ENCODE results near the gene PDLIM4. TPM values are rescaled to one million over a fixed set of nuclear protein-coding genes. Genes with fewer than 3 reads are reported as not detected.

PDLIM4 gene
- total RNA-seq, 4 donors from 2014 or later = 4.6 to 27.2 (median 18.5) TPM

DNA sequence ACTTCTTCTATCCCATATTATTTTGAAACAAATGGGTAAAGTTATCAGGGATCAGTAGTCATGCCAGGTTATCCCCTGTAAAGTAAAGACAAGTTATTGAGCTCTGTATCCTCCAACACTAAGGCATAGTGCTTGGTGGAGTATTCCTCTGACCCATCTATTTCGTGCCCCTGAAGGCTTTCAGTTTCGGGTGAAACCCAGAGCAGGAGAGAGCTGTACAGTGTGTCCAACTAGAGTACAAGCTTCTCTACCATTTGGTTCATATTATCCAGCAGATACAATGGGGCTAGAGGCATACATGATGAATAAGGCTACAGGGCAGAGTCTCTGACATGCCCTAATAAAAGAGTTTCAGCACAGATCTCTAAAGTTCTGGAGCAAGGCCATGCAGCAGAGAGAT is 33.5 kb downstream of the PDLIM4 start:
- no peaks in the 10 kb centered on the region for H3K27me3 ChIP-seq
- no peak for DNase-seq
- TF ChIP-seq, protein P1, sequence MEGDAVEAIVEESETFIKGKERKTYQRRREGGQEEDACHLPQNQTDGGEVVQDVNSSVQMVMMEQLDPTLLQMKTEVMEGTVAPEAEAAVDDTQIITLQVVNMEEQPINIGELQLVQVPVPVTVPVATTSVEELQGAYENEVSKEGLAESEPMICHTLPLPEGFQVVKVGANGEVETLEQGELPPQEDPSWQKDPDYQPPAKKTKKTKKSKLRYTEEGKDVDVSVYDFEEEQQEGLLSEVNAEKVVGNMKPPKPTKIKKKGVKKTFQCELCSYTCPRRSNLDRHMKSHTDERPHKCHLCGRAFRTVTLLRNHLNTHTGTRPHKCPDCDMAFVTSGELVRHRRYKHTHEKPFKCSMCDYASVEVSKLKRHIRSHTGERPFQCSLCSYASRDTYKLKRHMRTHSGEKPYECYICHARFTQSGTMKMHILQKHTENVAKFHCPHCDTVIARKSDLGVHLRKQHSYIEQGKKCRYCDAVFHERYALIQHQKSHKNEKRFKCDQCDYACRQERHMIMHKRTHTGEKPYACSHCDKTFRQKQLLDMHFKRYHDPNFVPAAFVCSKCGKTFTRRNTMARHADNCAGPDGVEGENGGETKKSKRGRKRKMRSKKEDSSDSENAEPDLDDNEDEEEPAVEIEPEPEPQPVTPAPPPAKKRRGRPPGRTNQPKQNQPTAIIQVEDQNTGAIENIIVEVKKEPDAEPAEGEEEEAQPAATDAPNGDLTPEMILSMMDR (IDR thresholded peaks at IDR 0.05) = no peak
- TF ChIP-seq POLR2A (IDR thresholded peaks at IDR 0.05) = no peak

DNA sequence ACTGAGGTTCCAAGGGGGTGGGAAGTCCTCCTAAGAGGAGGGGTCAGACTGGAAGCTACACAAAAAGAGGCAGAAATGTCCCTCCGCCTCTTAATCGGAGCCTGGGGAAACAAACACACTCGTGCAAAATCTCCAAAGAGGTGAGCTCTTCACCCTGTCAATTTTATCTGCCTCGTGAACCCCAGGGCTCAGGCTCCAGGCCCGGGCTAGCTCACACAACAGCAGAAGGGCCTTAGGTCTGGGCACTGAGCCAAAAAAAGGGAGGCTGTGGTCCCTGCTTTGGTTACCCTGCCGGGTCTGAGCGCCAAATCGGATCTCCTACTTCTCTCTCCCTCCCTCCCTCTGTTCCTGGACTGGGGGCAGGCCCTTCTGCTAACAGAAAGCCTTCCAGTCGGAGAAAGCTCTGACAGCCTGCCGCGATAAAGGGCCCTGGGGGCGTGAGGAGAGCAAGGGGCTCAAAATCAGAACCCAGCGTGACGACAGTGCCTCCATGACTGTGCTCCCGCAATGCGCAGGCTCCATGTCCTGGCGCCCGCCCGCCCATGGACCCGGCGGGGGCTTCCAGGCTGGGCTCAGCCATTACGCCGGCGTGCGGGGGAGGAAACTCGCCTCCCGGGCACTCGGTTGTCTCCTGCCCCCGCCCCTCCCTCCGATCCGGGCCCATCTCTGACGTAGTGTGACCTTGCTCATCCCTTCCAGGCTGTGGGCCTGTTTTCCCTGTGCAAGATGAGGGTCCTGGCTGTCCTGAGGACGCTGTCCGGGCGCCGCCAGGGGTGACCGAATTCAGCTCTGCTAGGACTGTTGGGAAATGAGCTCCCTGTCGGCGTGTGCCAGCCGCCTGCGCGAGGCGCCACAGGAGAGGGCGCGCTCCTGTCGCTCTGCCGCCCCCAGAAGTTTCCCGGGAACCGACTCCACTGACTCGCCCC is 35.8 kb downstream of the PDLIM4 start:
- H3K9me3 ChIP-seq = no peaks in the 10 kb centered on the region
- H3K4me1 ChIP-seq = peaks cover 0 to 18% (median 14%) of the 10 kb centered on the region in 4 donors
- H3K4me3 ChIP-seq = peak overlapping the region; percentile 52 to 76 (median 68)
- no peak for TF ChIP-seq POLR2A (IDR thresholded peaks at IDR 0.05)
- TF ChIP-seq, protein P1 (IDR thresholded peaks at IDR 0.05) = peak in 2 of 6 experiments; percentile 27 to 28
- no peaks in the 10 kb centered on the region for H3K27me3 ChIP-seq
- H3K27ac ChIP-seq = peak overlapping the region; percentile 78 to 96 (median 86)
- DNase-seq = peak; percentile 45 to 86 (median 85)
- no peaks in the 10 kb centered on the region for H3K36me3 ChIP-seq

More for the DNA sequence above, 33.5 kb downstream of the PDLIM4 start:
- no peak overlapping the region for H3K27ac ChIP-seq
- no peaks in the 10 kb centered on the region for H3K36me3 ChIP-seq
- H3K4me3 ChIP-seq = no peak overlapping the region
- H3K4me1 ChIP-seq = peaks cover 0 to 18% (median 10%) of the 10 kb centered on the region in 4 donors
- no peaks in the 10 kb centered on the region for H3K9me3 ChIP-seq

DNA sequence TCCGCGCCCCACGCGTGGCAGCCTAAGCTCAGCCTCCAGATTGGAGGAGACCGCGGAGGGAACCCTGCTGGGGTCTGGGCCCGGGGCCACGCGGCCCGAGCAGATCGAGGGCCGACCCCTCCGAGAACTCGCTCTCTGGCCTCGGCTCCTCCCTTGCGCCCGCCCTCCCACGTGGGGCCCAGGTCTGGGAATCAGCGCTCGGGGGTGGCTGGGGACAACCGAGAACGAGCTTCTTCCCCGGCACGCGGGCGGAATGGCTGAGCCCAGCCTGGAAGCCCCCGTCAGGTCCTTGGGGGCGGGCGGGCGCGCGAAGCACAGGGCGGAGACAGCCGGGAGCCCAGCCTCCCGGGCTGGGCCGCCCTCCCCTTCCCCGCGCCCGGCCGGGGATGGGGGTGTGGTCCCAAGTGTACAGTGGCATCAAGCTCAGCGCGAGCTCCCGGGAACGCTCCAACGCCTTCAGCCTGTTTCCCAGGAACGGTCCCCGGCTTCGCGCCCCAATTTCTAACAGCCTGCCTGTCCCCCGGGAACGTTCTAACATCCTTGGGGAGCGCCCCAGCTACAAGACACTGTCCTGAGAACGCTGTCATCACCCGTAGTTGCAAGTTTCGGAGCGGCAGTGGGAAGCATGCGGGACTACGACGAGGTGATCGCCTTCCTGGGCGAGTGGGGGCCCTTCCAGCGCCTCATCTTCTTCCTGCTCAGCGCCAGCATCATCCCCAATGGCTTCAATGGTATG is 36.7 kb downstream of the PDLIM4 start, which contains the start of gene SLC22A4:
Gene SLC22A4 (plus strand): TSS at position 403 of the 736 bp plus-strand sequence. CDS start 223 bp downstream, at position 626.
- Histone ChIP-seq H3K27me3 (no peaks in the 10 kb centered on the region), H3K4me3 (peak within 1 kb of the TSS; percentile 52 to 76 (median 68)), H3K27ac (peak within 1 kb of the TSS; percentile 78 to 96 (median 86)), H3K9me3 (no peaks in the 10 kb centered on the region), H3K36me3 (no peaks in the 10 kb centered on the region), H3K4me1 (peaks cover 0 to 18% (median 14%) of the 10 kb centered on the region in 4 donors)
- TF ChIP-seq, protein P1 (IDR thresholded peaks at IDR 0.05) = no peak
- TF ChIP-seq POLR2A (IDR thresholded peaks at IDR 0.05) = peak; percentile 58 to 67
- peak; percentile 54 to 91 (median 90) for DNase-seq

DNA sequence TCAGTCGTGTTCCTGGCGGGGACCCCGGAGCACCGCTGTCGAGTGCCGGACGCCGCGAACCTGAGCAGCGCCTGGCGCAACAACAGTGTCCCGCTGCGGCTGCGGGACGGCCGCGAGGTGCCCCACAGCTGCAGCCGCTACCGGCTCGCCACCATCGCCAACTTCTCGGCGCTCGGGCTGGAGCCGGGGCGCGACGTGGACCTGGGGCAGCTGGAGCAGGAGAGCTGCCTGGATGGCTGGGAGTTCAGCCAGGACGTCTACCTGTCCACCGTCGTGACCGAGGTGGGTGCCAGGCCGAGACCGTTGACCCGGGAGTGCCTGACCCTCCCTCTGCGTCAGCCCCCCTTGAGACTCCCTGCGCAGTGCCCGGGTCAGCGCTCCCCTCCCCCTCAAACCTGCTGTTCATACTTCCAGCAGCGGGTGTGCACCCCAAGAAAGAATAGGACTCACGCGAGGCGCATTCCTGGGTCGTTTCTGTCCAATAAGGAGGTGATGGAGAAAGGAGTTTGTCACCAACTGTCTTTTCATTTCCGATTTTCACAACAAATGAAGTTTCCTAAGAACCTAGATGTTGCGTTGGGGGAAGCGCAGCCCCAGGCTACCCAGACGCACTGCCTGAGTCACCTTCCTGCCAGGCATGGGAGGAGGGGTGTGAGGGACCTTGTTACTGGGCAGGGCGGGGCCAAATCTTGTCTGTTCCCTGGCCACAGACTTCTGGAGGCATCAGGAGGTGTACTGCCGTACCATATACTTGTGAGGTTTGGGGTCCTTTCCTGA is 37.4 kb downstream of the PDLIM4 start:
- no peaks in the 10 kb centered on the region for H3K9me3 ChIP-seq
- peak overlapping the region; percentile 52 to 76 (median 68) for H3K4me3 ChIP-seq
- TF ChIP-seq, protein P1 (IDR thresholded peaks at IDR 0.05) = no peak
- peak; percentile 59 to 85 for TF ChIP-seq POLR2A (IDR thresholded peaks at IDR 0.05)

More for the DNA sequence above, 37.4 kb downstream of the PDLIM4 start:
- Histone ChIP-seq H3K4me1 (peaks cover 0 to 18% (median 14%) of the 10 kb centered on the region in 4 donors), H3K27me3 (no peaks in the 10 kb centered on the region), H3K27ac (peak overlapping the region; percentile 78 to 96 (median 86)), H3K36me3 (no peaks in the 10 kb centered on the region)
- peak; percentile 23 to 88 (median 84) for DNase-seq

Data from Peyer's patch (tissue), 4 donors.